ENCODE results near the gene KDM6A. TPM values are rescaled to one million over a fixed set of nuclear protein-coding genes. Genes with fewer than 3 reads are reported as not detected.

Gene KDM6A
- polyA plus RNA-seq, 1 of the 3 experiments (the other 2 are of a cell fraction) = 7.4 TPM

- Histone ChIP-seq H3K9ac (no peak overlapping the region), H2AFZ (ENCODE audit: low read depth) (no peak overlapping the region), H3F3A (replicated peaks; ENCODE audit: insufficient read depth) (peaks cover 15% of the 10 kb centered on the region), H3K27ac (ENCODE audit: low read depth in 2 of 2, low read length in 1 of 2) (no peak overlapping the region), H3K9me3 (no peaks in the 10 kb centered on the region), H3K27me3 (ENCODE audit: insufficient read depth) (no peaks in the 10 kb centered on the region), H3K36me3 (replicated peaks in 1 of 2; ENCODE audit: control insufficient read depth in 1 of 2, insufficient read depth in 2 of 2, low read length in 1 of 2) (peaks cover 0 to 2% of the 10 kb centered on the region in 2 experiments), H3K79me2 (ENCODE audit: insufficient read depth) (peaks cover 56% of the 10 kb centered on the region), H3K9me2 (no peaks in the 10 kb centered on the region; the same call in 1 of the 2 replicates), H3K4me2 (no peak overlapping the region), H3K4me3 (ENCODE audit: low read depth in 2 of 2, low read length in 1 of 2) (no peak overlapping the region), H4K20me1 (ENCODE audit: insufficient read depth) (peaks cover 27% of the 10 kb centered on the region), H3K4me1 (ENCODE audit: control insufficient read depth in 1 of 2, insufficient read depth in 2 of 2, low read depth in 1 of 2, low read length in 1 of 2) (no peaks in the 10 kb centered on the region; a peak in 1 of 4 replicates)
- ChIA-PET POLR2A (no interaction called here), CTCF (no interaction called here)
- TF ChIP-seq CHD2 (IDR thresholded peaks at IDR 0.05; ENCODE audit: low read length, partially characterized antibody) (no peak), MEF2A (IDR thresholded peaks at IDR 0.05; ENCODE audit: borderline replicate concordance, low read depth) (no peak), FOSL2 (IDR thresholded peaks at IDR 0.05; ENCODE audit: borderline replicate concordance, low read depth) (no peak), EZH2phosphoT487 (IDR thresholded peaks at IDR 0.05; ENCODE audit: borderline replicate concordance, low read depth) (no peak), ELF1 (IDR thresholded peaks at IDR 0.05) (no peak), FOXM1 (IDR thresholded peaks at IDR 0.05; ENCODE audit: low read depth) (no peak), JUND (IDR thresholded peaks at IDR 0.05) (no peak), TCF12 (IDR thresholded peaks at IDR 0.05) (no peak), TEAD4 (IDR thresholded peaks at IDR 0.05; ENCODE audit: borderline replicate concordance, insufficient read depth) (no peak), TAF1 (IDR thresholded peaks at IDR 0.05; ENCODE audit: borderline replicate concordance, low read depth, low read length) (no peak)
- TF ChIP-seq, protein P1, sequence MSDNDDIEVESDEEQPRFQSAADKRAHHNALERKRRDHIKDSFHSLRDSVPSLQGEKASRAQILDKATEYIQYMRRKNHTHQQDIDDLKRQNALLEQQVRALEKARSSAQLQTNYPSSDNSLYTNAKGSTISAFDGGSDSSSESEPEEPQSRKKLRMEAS (IDR thresholded peaks at IDR 0.05; ENCODE audit: low read depth) = no peak
- WGBS (ENCODE audit: low lambda C conversion rate) = 97% methylated on average over 3 of the region's 3 CpGs
- no peak for DNase-seq
Measured at GRCh38 chrX:45031830-45032378, 158.9 kb downstream of the KDM6A start.

- Histone ChIP-seq H3K79me2 (ENCODE audit: insufficient read depth) (peaks cover 46% of the 10 kb centered on the region), H4K20me1 (ENCODE audit: insufficient read depth) (peaks cover 27% of the 10 kb centered on the region), H3K9ac (no peak overlapping the region), H3K4me1 (ENCODE audit: control insufficient read depth in 1 of 2, insufficient read depth in 2 of 2, low read depth in 1 of 2, low read length in 1 of 2) (no peaks in the 10 kb centered on the region; a peak in 1 of 4 replicates), H3K36me3 (replicated peaks in 1 of 2; ENCODE audit: control insufficient read depth in 1 of 2, insufficient read depth in 2 of 2, low read length in 1 of 2) (peaks cover 4 to 11% of the 10 kb centered on the region in 2 experiments), H3K4me2 (no peak overlapping the region), H3F3A (replicated peaks; ENCODE audit: insufficient read depth) (peaks cover 15% of the 10 kb centered on the region), H3K27ac (ENCODE audit: low read depth in 2 of 2, low read length in 1 of 2) (no peak overlapping the region), H2AFZ (ENCODE audit: low read depth) (no peak overlapping the region), H3K9me2 (no peaks in the 10 kb centered on the region; the same call in 1 of the 2 replicates), H3K9me3 (no peaks in the 10 kb centered on the region), H3K27me3 (ENCODE audit: insufficient read depth) (no peaks in the 10 kb centered on the region), H3K4me3 (ENCODE audit: low read depth in 2 of 2, low read length in 1 of 2) (no peak overlapping the region)
- no peak for DNase-seq
- POLR2A ChIA-PET = no interaction called here
- WGBS (ENCODE audit: low lambda C conversion rate) = 95% methylated on average over 2 of the region's 2 CpGs
- CTCF ChIA-PET = no interaction called here
- no peak for TF ChIP-seq CTCF (IDR thresholded peaks at IDR 0.05)
- TF ChIP-seq CHD2 (IDR thresholded peaks at IDR 0.05; ENCODE audit: low read length, partially characterized antibody) = no peak
- TF ChIP-seq SMC3 (IDR thresholded peaks at IDR 0.05; ENCODE audit: low read depth, low read length) = no peak
- TF ChIP-seq, protein P2, sequence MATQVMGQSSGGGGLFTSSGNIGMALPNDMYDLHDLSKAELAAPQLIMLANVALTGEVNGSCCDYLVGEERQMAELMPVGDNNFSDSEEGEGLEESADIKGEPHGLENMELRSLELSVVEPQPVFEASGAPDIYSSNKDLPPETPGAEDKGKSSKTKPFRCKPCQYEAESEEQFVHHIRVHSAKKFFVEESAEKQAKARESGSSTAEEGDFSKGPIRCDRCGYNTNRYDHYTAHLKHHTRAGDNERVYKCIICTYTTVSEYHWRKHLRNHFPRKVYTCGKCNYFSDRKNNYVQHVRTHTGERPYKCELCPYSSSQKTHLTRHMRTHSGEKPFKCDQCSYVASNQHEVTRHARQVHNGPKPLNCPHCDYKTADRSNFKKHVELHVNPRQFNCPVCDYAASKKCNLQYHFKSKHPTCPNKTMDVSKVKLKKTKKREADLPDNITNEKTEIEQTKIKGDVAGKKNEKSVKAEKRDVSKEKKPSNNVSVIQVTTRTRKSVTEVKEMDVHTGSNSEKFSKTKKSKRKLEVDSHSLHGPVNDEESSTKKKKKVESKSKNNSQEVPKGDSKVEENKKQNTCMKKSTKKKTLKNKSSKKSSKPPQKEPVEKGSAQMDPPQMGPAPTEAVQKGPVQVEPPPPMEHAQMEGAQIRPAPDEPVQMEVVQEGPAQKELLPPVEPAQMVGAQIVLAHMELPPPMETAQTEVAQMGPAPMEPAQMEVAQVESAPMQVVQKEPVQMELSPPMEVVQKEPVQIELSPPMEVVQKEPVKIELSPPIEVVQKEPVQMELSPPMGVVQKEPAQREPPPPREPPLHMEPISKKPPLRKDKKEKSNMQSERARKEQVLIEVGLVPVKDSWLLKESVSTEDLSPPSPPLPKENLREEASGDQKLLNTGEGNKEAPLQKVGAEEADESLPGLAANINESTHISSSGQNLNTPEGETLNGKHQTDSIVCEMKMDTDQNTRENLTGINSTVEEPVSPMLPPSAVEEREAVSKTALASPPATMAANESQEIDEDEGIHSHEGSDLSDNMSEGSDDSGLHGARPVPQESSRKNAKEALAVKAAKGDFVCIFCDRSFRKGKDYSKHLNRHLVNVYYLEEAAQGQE (IDR thresholded peaks at IDR 0.05; ENCODE audit: low read depth, low read length) = no peak
- no peak for TF ChIP-seq YY1 (IDR thresholded peaks at IDR 0.05; ENCODE audit: low read depth)
- TF ChIP-seq, protein P3, sequence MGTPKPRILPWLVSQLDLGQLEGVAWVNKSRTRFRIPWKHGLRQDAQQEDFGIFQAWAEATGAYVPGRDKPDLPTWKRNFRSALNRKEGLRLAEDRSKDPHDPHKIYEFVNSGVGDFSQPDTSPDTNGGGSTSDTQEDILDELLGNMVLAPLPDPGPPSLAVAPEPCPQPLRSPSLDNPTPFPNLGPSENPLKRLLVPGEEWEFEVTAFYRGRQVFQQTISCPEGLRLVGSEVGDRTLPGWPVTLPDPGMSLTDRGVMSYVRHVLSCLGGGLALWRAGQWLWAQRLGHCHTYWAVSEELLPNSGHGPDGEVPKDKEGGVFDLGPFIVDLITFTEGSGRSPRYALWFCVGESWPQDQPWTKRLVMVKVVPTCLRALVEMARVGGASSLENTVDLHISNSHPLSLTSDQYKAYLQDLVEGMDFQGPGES (IDR thresholded peaks at IDR 0.05; ENCODE audit: low read depth, low read length) = no peak
- no peak for TF ChIP-seq ELF1 (IDR thresholded peaks at IDR 0.05)
- no peak for TF ChIP-seq FOSL2 (IDR thresholded peaks at IDR 0.05; ENCODE audit: borderline replicate concordance, low read depth)
- no peak for TF ChIP-seq NRF1 (IDR thresholded peaks at IDR 0.05; ENCODE audit: low read depth, low read length)
- TF ChIP-seq, protein P4, sequence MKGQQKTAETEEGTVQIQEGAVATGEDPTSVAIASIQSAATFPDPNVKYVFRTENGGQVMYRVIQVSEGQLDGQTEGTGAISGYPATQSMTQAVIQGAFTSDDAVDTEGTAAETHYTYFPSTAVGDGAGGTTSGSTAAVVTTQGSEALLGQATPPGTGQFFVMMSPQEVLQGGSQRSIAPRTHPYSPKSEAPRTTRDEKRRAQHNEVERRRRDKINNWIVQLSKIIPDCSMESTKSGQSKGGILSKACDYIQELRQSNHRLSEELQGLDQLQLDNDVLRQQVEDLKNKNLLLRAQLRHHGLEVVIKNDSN (IDR thresholded peaks at IDR 0.05; ENCODE audit: borderline replicate concordance, low read depth) = no peak
- no peak for TF ChIP-seq RFX5 (IDR thresholded peaks at IDR 0.05; ENCODE audit: low read length)
- no peak for TF ChIP-seq JUND (IDR thresholded peaks at IDR 0.05)
- no peak for TF ChIP-seq FOXM1 (IDR thresholded peaks at IDR 0.05; ENCODE audit: low read depth)
- no peak for TF ChIP-seq MEF2A (IDR thresholded peaks at IDR 0.05; ENCODE audit: borderline replicate concordance, low read depth)
- no peak for TF ChIP-seq EP300 (IDR thresholded peaks at IDR 0.05; ENCODE audit: borderline replicate concordance in 1 of 2, low read depth in 1 of 2, low read length in 1 of 2)
Measured at GRCh38 chrX:45035071-45035470, 162.1 kb downstream of the KDM6A start.
